Liver (tissue), 9 donors: ENCODE measurements around the gene LRRFIP1. TPM values are rescaled to one million over a fixed set of nuclear protein-coding genes. Genes with fewer than 3 reads are reported as not detected.

Experiments
- DNase-seq: peaks from one replicate; pipeline ENCODE4 v3.0.0-alpha.2; 2017; ENCODE audit warnings: low spot score
- H3K27ac ChIP-seq, 2 donors: one replicate each; pipeline ENCODE4 v1.7.0; 2013; ENCODE audit warnings: inconsistent platforms in 2 of 2, low read length in 2 of 2, control low read depth in 1 of 2, low read depth in 1 of 2, mild to moderate bottlenecking in 1 of 2
- H3K27me3 ChIP-seq, 4 donors: one replicate each; pipeline versions ENCODE4 v1.6.1 to v1.7.0; 2013; ENCODE audit warnings: low read length in 3 of 4, inconsistent platforms in 1 of 4, mild to moderate bottlenecking in 1 of 4, moderate library complexity in 1 of 4; ENCODE audit not compliant: control insufficient read depth in 4 of 4, insufficient read depth in 4 of 4
- H3K36me3 ChIP-seq, 4 donors: one replicate each; pipeline versions ENCODE4 v1.6.1 to v1.7.0; 2013; ENCODE audit warnings: low read length in 3 of 4, mild to moderate bottlenecking in 3 of 4, low read depth in 1 of 4, moderate library complexity in 1 of 4; ENCODE audit not compliant: control insufficient read depth in 4 of 4, insufficient read depth in 3 of 4
- H3K4me1 ChIP-seq, 4 donors: one replicate each; pipeline versions ENCODE4 v1.6.1 to v1.7.0; 2013; ENCODE audit warnings: low read length in 3 of 4, mild to moderate bottlenecking in 3 of 4, moderate library complexity in 1 of 4; ENCODE audit not compliant: control insufficient read depth in 4 of 4, insufficient read depth in 4 of 4
- H3K4me3 ChIP-seq, 3 donors: one replicate each; pipeline versions ENCODE4 v1.6.1 to v1.7.0; 2013; ENCODE audit warnings: low read length in 3 of 3, control low read depth in 1 of 3, low read depth in 1 of 3, mild to moderate bottlenecking in 1 of 3
- H3K9ac ChIP-seq, 2 donors: one replicate each; pipeline ENCODE4 v1.7.0; 2013; ENCODE audit warnings: low read length in 2 of 2, mild to moderate bottlenecking in 2 of 2, moderate library complexity in 2 of 2, control low read depth in 1 of 2, low read depth in 1 of 2
- H3K9me3 ChIP-seq, 4 donors: one replicate each; pipeline versions ENCODE4 v1.6.1 to v1.7.0; 2013; ENCODE audit warnings: low read length in 3 of 4; ENCODE audit not compliant: control insufficient read depth in 4 of 4
- CTCF ChIP-seq: fragments of 150-350 bp; IDR thresholded peaks from 2 replicates; pipeline ENCODE4 v1.5.1; 2017; ENCODE audit warnings: improper control_type of control experiment, low read depth, low read length; ENCODE audit not compliant: missing input control
- EGR1 ChIP-seq, 2 donors: IDR thresholded peaks; 2 replicates each; pipeline ENCODE4 v1.6.1; 2016 to 2018; ENCODE audit warnings: antibody characterized with exemption in 2 of 2, low read depth in 2 of 2
- FOXA1 ChIP-seq: IDR thresholded peaks from 2 replicates; pipeline ENCODE4 v1.6.1; 2016; ENCODE audit warnings: antibody characterized with exemption
- FOXA2 ChIP-seq: IDR thresholded peaks from 2 replicates; pipeline ENCODE4 v1.6.1; 2016; ENCODE audit warnings: antibody characterized with exemption
- GABPA ChIP-seq, 2 donors: IDR thresholded peaks in 1 of 2; conservative IDR thresholded peaks in 1 of 2; 2 replicates each; pipeline ENCODE4 v1.6.1; 2016; ENCODE audit warnings: antibody characterized with exemption in 2 of 2, mild to moderate bottlenecking in 1 of 2, moderate library complexity in 1 of 2
- HNF4A ChIP-seq, 2 donors: conservative IDR thresholded peaks; 2 replicates each; pipeline ENCODE4 v1.6.1; 2016; ENCODE audit warnings: antibody characterized with exemption in 2 of 2, mild to moderate bottlenecking in 2 of 2
- HNF4G ChIP-seq: IDR thresholded peaks from 2 replicates; pipeline ENCODE4 v1.6.1; 2016; ENCODE audit warnings: antibody characterized with exemption
- JUND ChIP-seq, 2 donors: IDR thresholded peaks; 2 replicates each; pipeline ENCODE4 v1.6.1; 2016; ENCODE audit warnings: antibody characterized with exemption in 2 of 2
- MAX ChIP-seq: IDR thresholded peaks from 2 replicates; pipeline ENCODE4 v1.6.1; 2016; ENCODE audit warnings: antibody characterized with exemption
- NR2F2 ChIP-seq: IDR thresholded peaks from 2 replicates; pipeline ENCODE4 v1.6.1; 2016; ENCODE audit warnings: antibody characterized with exemption
- RAD21 ChIP-seq, 2 donors: IDR thresholded peaks; 2 replicates each; pipeline ENCODE4 v1.6.1; 2016; ENCODE audit warnings: antibody characterized with exemption in 2 of 2, mild to moderate bottlenecking in 2 of 2
- REST ChIP-seq: IDR thresholded peaks from 2 replicates; pipeline ENCODE4 v1.6.1; 2016; ENCODE audit warnings: antibody characterized with exemption, mild to moderate bottlenecking
- RXRA ChIP-seq, 2 donors: IDR thresholded peaks; 2 replicates each; pipeline ENCODE4 v1.6.1; 2017 to 2018; ENCODE audit warnings: antibody characterized with exemption in 2 of 2, mild to moderate bottlenecking in 1 of 2
- SP1 ChIP-seq: IDR thresholded peaks from 2 replicates; pipeline ENCODE4 v1.6.1; 2018; ENCODE audit warnings: antibody characterized with exemption, mild to moderate bottlenecking
- TAF1 ChIP-seq: conservative IDR thresholded peaks from 2 replicates; pipeline ENCODE4 v1.6.1; 2016; ENCODE audit warnings: antibody characterized with exemption, mild to moderate bottlenecking
- YY1 ChIP-seq: IDR thresholded peaks from 2 replicates; pipeline ENCODE4 v1.6.1; 2016; ENCODE audit warnings: antibody characterized with exemption, mild to moderate bottlenecking
- ZBTB33 ChIP-seq: IDR thresholded peaks from 2 replicates; pipeline ENCODE4 v1.6.1; 2016; ENCODE audit warnings: antibody characterized with exemption
- WGBS: extraction: QIAGEN DNeasy Blood & Tissue Kit; methylation state at CpG from one replicate; pipeline ENCODE4 v1.1.7; 2013; 5-methylcytosine and 5-hydroxymethylcytosine counted together
- polyA plus RNA-seq, 2 donors: library from polyadenylated mRNA; stranded (reverse) in 1 of 2; unstranded in 1 of 2; fragments of 200-250 nt in 1 of 2; fragments of >200 nt in 1 of 2; fragmentation: Nextera tagmentation in 1 of 2; extraction: Ambion mirVana in 1 of 2; gene quantifications; one replicate each; pipeline versions ENCODE4 v1.2.1 to v1.2.3, GENCODE V29; 2013 to 2015
- total RNA-seq, 2 donors: library from RNA; depleted of rRNA; stranded (reverse); fragments of >200 nt; gene quantifications; one replicate each; pipeline ENCODE4 v1.2.3, GENCODE V29; 2014
- TF ChIP-seq, protein P1 (sequence below): IDR thresholded peaks from 2 replicates; pipeline ENCODE4 v1.6.1; 2016; ENCODE audit warnings: antibody characterized with exemption
- donor health status: healthy.
- donor health status: healthy.
- donor health status: healthy.
- donor health status: healthy.
- donor health status: healthy.

LRRFIP1 gene
- total and polyA plus RNA-seq, 4 donors, result 13.3 to 56.1 (median 39.1) TPM

DNA sequence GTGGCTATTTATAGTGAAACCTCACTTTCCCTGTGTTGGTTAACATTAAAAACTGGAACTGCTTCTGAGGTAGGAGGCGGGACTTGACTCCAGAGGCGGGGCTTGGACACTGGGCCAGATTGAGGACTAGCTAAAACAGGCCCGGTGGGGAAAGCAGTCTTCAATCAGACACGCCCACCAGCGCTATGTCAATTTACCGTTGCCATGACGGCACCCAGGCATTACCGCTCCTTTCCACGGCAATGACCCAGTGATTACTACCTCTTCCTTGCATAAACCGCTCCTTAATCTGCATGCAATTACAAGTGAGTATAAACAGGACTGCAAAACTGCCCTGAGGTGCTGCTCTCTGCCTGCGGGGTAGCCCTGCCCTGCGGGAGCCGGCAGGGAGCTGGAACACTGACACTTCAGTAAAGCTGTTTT, 35.3 kb downstream of the LRRFIP1 start (continued):
- peak; percentile 60 for TF ChIP-seq ZBTB33
- TF ChIP-seq RAD21 (IDR thresholded peaks at IDR 0.05), result peak; percentile 39 to 56
- peak; percentile 52 for TF ChIP-seq FOXA2

- WGBS, result 88% methylated on average over 12 of the region's 12 CpGs
- Histone ChIP-seq H3K27ac (no peak overlapping the region), H3K9me3 (no peaks in the 10 kb centered on the region), H3K27me3 (no peaks in the 10 kb centered on the region), H3K9ac (no peak overlapping the region), H3K36me3 (no peaks in the 10 kb centered on the region), H3K4me1 (peaks cover 0 to 4% (median 2%) of the 10 kb centered on the region in 4 donors), H3K4me3 (no peak overlapping the region)
- DNase-seq, result no peak
- TF ChIP-seq TAF1 (no peak), HNF4G (no peak), JUND (IDR thresholded peaks at IDR 0.05) (no peak), YY1 (no peak), FOXA2 (no peak), HNF4A (conservative IDR thresholded peaks at IDR 0.05) (no peak), ZBTB33 (no peak), FOXA1 (no peak), REST (no peak), SP1 (no peak), MAX (no peak), GABPA (IDR thresholded peaks at IDR 0.05 in 1 of 2, conservative IDR thresholded peaks at IDR 0.05 in 1 of 2) (no peak), RXRA (IDR thresholded peaks at IDR 0.05) (no peak), CTCF (no peak), RAD21 (IDR thresholded peaks at IDR 0.05) (no peak), NR2F2 (no peak), EGR1 (IDR thresholded peaks at IDR 0.05; ENCODE audit: low read depth in 2 of 2) (no peak)
- TF ChIP-seq, protein P1, sequence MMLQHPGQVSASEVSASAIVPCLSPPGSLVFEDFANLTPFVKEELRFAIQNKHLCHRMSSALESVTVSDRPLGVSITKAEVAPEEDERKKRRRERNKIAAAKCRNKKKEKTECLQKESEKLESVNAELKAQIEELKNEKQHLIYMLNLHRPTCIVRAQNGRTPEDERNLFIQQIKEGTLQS, result no peak
These were observed 36.2 kb downstream of the LRRFIP1 start for GRCh38 chr2:237663517-237664110.
